Astrocyte (in vitro differentiated cells and primary cell): ENCODE data around the gene EPOP. TPM values are rescaled to one million over a fixed set of nuclear protein-coding genes. Genes with fewer than 3 reads are reported as not detected.

ENCODE experiments used
- DNase-seq: peaks from one replicate; pipeline ENCODE4 v3.0.0-alpha.2; 2010; ENCODE audit warnings: low read depth
- FAIRE-seq: peaks from 2 replicates; lab custom pipeline; 2011; peaks lifted over from hg19 to GRCh38; lab: Jason Lieb, UNC
- H2AFZ ChIP-seq: 2 replicates; pipeline ENCODE4 v1.6.0; 2012; ENCODE audit warnings: low read depth, low read length, inconsistent platforms
- H3K27ac ChIP-seq: 2 replicates; pipeline ENCODE4 v1.5.1; 2011; ENCODE audit warnings: low read depth, low read length, inconsistent platforms
- H3K27me3 ChIP-seq: 2 replicates; pipeline ENCODE4 v1.6.0; 2011; ENCODE audit warnings: low read length, inconsistent platforms; ENCODE audit not compliant: insufficient read depth
- H3K36me3 ChIP-seq: 2 replicates; pipeline ENCODE4 v1.5.1; 2011; ENCODE audit warnings: low read length, inconsistent platforms; ENCODE audit not compliant: insufficient read depth
- H3K4me1 ChIP-seq: 2 replicates; pipeline ENCODE4 v1.5.1; 2011; ENCODE audit warnings: low read length, inconsistent platforms; ENCODE audit not compliant: insufficient read depth
- H3K4me2 ChIP-seq: 2 replicates; pipeline ENCODE4 v1.6.0; 2012; ENCODE audit warnings: low read length, inconsistent platforms
- H3K4me3 ChIP-seq: 2 replicates; pipeline ENCODE4 v1.5.1; 2011; ENCODE audit warnings: low read depth, mild to moderate bottlenecking, low read length, inconsistent platforms; ENCODE audit not compliant: insufficient read depth
- H3K79me2 ChIP-seq: 2 replicates; pipeline ENCODE4 v1.6.0; 2012; ENCODE audit warnings: mild to moderate bottlenecking, low read length, inconsistent platforms; ENCODE audit not compliant: insufficient read depth
- H3K9ac ChIP-seq: 2 replicates; pipeline ENCODE4 v1.6.0; 2012; ENCODE audit warnings: mild to moderate bottlenecking, low read length, inconsistent platforms
- H3K9me3 ChIP-seq: 2 replicates; pipeline ENCODE4 v1.5.1; 2012; ENCODE audit warnings: low read depth, mild to moderate bottlenecking, low read length, inconsistent platforms; ENCODE audit not compliant: insufficient read depth
- H4K20me1 ChIP-seq: 2 replicates; pipeline ENCODE4 v1.6.0; 2012; ENCODE audit warnings: low read length, inconsistent platforms; ENCODE audit not compliant: insufficient read depth
- H3K27ac Mint-ChIP-seq: one replicate; pipeline ENCODE4 v1.8.0; 2021; ENCODE audit warnings: mild to moderate bottlenecking, mixed read lengths; ENCODE audit not compliant: unreplicated experiment
- H3K27me3 Mint-ChIP-seq: one replicate; pipeline ENCODE4 v1.8.0; 2021; ENCODE audit warnings: low read depth, mixed read lengths; ENCODE audit not compliant: unreplicated experiment
- H3K36me3 Mint-ChIP-seq: one replicate; pipeline ENCODE4 v1.8.0; 2021; ENCODE audit warnings: low read depth, mixed read lengths; ENCODE audit not compliant: unreplicated experiment
- H3K4me1 Mint-ChIP-seq: one replicate; pipeline ENCODE4 v1.8.0; 2021; ENCODE audit warnings: low read depth, mixed read lengths; ENCODE audit not compliant: unreplicated experiment
- H3K4me3 Mint-ChIP-seq: one replicate; pipeline ENCODE4 v1.8.0; 2021; ENCODE audit warnings: mild to moderate bottlenecking, moderate library complexity, mixed read lengths; ENCODE audit not compliant: unreplicated experiment
- H3K9me3 Mint-ChIP-seq: one replicate; pipeline ENCODE4 v1.8.0; 2021; ENCODE audit warnings: mild to moderate bottlenecking, mixed read lengths; ENCODE audit not compliant: unreplicated experiment
- CTCF ChIP-seq: IDR thresholded peaks from 2 replicates; pipeline ENCODE4 v1.5.1; 2011; ENCODE audit warnings: low read depth, mild to moderate bottlenecking, inconsistent platforms, low read length, moderate library complexity; ENCODE audit not compliant: insufficient read depth
- EZH2 ChIP-seq: IDR thresholded peaks from 2 replicates; pipeline ENCODE4 v1.6.1; 2012; ENCODE audit warnings: mild to moderate bottlenecking, low read length, inconsistent platforms; ENCODE audit not compliant: insufficient read depth
- total RNA-seq: library from RNA; stranded (reverse); gene quantifications from 2 replicates; pipeline ENCODE4 v1.2.1, GENCODE V29; 2021

The EPOP gene
- total RNA-seq, 1 donor from 2014 or later, result 4.1 TPM

GRCh38 chr17:38704606-38705522, 30.1 kb upstream of the EPOP start, which contains the start of gene MLLT6:
TSS of gene MLLT6 (plus strand) at chr17:38705273. CDS start at chr17:38705633, 360 bp downstream.
- Mint-ChIP-seq H3K4me1 (peaks cover 15% of the 10 kb centered on the region), H3K4me3 (peak within 1 kb of the TSS; percentile 87), H3K27me3 (peaks cover 15% of the 10 kb centered on the region), H3K36me3 (peaks cover 4% of the 10 kb centered on the region), H3K9me3 (peaks cover 3% of the 10 kb centered on the region), H3K27ac (peak within 1 kb of the TSS; percentile 94)
- Histone ChIP-seq H3K4me2 (peak within 1 kb of the TSS; percentile 93), H3K27me3 (peaks cover 7% of the 10 kb centered on the region), H3K9ac (peak within 1 kb of the TSS; percentile 84), H3K36me3 (no peaks in the 10 kb centered on the region), H3K27ac (peak within 1 kb of the TSS; percentile 27), H3K4me3 (peak within 1 kb of the TSS; percentile 70), H2AFZ (peak within 1 kb of the TSS; percentile 86), H3K9me3 (no peaks in the 10 kb centered on the region), H3K79me2 (peaks cover 14% of the 10 kb centered on the region), H4K20me1 (peaks cover 29% of the 10 kb centered on the region), H3K4me1 (peaks cover 41% of the 10 kb centered on the region)
- no peak for TF ChIP-seq CTCF
- TF ChIP-seq EZH2, result no peak
- peak; percentile 50 for DNase-seq
- no peak for FAIRE-seq

- Histone ChIP-seq H3K4me3 (peak overlapping the region; percentile 70), H3K27ac (no peak overlapping the region), H4K20me1 (peaks cover 20% of the 10 kb centered on the region), H3K4me2 (peak overlapping the region; percentile 92), H3K9ac (peak overlapping the region; percentile 84), H3K4me1 (peaks cover 41% of the 10 kb centered on the region), H3K27me3 (peaks cover 7% of the 10 kb centered on the region), H2AFZ (peak overlapping the region; percentile 86), H3K9me3 (no peaks in the 10 kb centered on the region), H3K79me2 (peaks cover 14% of the 10 kb centered on the region), H3K36me3 (no peaks in the 10 kb centered on the region)
- no peak for DNase-seq
- H3K27ac Mint-ChIP-seq, result peak overlapping the region; percentile 94
- TF ChIP-seq EZH2 (no peak), CTCF (no peak)
- peak overlapping the region; percentile 87 for H3K4me3 Mint-ChIP-seq
- FAIRE-seq, result no peak
- H3K9me3 Mint-ChIP-seq, result peaks cover 3% of the 10 kb centered on the region
- H3K4me1 Mint-ChIP-seq, result peaks cover 15% of the 10 kb centered on the region
- peaks cover 21% of the 10 kb centered on the region for H3K27me3 Mint-ChIP-seq
- H3K36me3 Mint-ChIP-seq, result no peaks in the 10 kb centered on the region
Observed at GRCh38 chr17:38703742-38704605, 29.2 kb upstream of the EPOP start.
